ENCODE measurements around the gene IGFL1.
"Not testable (repeated sequence)": the region's sequence is repeated elsewhere in the genome, so short reads cannot be mapped to it uniquely, and the experiment has no call there.

The IGFL1 gene

DNA sequence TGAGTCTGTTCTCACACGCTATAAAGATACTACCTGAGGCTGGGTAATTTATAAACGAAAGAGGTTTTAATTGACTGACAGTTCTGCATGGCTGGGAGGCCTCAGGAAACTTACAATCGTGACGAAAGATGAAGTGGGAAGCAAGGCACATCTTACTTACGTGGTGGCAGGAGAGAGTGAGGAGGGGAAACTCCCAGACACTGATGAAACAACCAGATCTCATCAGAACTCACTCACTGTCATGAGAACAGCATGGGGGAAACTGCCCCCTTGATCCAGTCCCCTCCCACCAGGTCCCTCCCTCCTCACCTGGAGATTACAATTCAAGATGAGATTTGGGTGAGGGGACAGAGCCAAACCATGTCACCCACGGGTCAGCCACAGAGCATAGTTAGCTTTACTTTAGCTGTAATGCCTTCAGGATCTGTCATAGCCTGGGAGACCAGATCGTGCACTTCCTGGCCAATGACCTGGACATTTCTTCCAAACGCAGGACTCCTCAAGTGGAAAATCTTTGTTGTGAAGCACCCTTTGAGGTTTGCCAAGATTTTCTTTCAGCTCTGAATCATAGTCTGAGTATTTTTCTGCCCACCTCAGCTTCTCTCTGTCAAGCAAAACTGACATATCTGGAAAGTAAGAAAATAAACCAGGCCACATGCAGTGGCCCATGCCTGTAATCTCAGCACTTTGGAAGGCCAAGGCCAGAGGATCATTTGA is 42.1 kb downstream of the IGFL1 start:
- TF ChIP-seq ZFX (IDR thresholded peaks at IDR 0.05; ENCODE audit: borderline replicate concordance): no peak
- TF ChIP-seq, protein P1, sequence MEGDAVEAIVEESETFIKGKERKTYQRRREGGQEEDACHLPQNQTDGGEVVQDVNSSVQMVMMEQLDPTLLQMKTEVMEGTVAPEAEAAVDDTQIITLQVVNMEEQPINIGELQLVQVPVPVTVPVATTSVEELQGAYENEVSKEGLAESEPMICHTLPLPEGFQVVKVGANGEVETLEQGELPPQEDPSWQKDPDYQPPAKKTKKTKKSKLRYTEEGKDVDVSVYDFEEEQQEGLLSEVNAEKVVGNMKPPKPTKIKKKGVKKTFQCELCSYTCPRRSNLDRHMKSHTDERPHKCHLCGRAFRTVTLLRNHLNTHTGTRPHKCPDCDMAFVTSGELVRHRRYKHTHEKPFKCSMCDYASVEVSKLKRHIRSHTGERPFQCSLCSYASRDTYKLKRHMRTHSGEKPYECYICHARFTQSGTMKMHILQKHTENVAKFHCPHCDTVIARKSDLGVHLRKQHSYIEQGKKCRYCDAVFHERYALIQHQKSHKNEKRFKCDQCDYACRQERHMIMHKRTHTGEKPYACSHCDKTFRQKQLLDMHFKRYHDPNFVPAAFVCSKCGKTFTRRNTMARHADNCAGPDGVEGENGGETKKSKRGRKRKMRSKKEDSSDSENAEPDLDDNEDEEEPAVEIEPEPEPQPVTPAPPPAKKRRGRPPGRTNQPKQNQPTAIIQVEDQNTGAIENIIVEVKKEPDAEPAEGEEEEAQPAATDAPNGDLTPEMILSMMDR (IDR thresholded peaks at IDR 0.05): no peak
- H3K27ac ChIP-seq: no peak overlapping the region

DNA sequence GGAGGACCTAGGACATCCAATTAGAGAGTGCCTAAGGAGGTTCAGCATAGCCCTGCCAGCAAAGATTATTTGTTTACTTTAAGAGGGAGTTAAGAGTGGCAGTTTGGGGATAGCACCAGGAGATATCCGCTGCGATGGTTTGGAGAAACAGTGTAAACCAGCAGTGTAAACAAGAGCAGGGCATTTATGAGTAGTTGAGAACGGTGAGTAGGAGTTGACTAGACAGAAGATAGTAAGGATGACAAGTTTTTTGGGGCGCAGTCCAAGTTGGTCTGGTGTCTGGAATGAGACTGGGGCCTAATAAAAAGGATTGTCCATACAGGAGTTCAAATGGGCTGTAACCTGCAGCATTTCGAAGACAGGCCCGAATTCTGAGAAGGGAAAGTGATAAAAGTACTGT is 44.4 kb downstream of the IGFL1 start:
- H3K27ac ChIP-seq: not testable (repeated sequence)

DNA sequence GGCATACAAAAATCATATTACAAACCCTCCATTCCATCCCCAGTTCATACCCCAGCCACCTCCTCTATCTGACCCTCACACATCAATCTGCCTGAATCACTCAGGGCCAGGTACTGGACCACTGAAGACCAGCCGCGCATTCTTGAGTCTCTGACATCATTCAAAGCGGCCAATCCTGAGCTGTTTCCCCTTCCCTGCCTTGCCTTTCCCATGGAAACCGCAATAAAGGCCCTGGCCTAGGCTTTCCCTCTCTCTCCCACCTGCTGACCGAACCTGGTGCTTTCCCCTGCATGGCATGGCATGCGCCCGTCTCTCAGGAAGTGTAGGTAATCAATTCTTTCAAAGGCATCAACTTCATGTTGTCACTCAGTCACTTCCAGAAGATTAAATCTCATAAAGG is 49.6 kb downstream of the IGFL1 start:
- no peak overlapping the region for H3K27ac ChIP-seq
- TF ChIP-seq ZFX (IDR thresholded peaks at IDR 0.05; ENCODE audit: borderline replicate concordance): no peak
- TF ChIP-seq, protein P1 (IDR thresholded peaks at IDR 0.05): no peak
